Measurements from ENCODE around the gene VCL.
"Not testable (repeated sequence)": the region's sequence is repeated elsewhere in the genome, so short reads cannot be mapped to it uniquely, and the experiment has no call there.

Gene VCL

GRCh38 chr10:74036474-74036873 is 38.6 kb downstream of the VCL start:
- DNase-seq, result no peak

- peak in 7 of 58 donors; percentile 1 to 19 (median 5) for DNase-seq
Measured at GRCh38 chr10:74039561-74040145, 41.7 kb downstream of the VCL start.

DNA sequence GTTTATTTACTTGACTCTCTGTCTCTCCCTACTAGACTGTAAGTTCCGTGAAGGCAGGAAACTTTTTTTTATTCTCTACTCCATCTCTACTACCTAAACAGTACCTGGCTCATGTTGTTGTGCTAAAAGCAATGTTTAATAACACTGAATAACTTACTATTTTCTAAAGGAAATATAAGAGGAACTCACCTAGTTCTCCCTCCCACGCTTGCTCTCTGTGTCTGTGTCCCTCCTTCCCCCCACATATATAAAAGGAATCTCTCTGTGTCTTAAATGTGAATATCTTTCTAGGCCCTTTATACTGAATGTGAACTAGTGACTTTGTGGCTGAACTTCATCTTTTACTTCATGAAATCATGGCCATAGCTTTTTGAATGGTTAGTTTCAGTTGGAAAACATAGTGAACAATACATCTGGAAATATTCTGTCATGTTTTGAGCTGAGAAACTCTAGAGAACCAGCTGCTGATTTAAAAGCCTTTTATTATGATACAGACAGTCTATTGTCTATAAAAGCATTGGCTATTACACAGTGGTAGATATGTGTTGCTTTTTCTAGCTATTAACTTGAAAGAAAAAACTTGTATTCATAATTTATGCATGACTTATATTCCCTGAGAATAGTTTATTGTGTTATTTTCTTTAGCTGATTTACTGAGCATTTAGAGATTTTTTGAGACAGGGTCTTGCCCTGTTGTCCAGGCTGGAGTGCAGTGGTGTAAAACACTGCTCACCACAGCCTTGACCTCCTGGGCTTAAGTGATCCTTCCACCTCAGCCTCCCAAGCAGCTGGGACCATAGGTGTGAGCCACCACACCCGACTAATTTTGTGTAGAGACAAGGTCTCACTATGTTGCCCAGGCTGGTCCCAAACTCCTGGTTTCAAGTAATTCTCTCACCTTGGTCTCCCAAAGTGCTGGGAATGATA is 42.5 kb downstream of the VCL start:
- DNase-seq, result no peak

DNA sequence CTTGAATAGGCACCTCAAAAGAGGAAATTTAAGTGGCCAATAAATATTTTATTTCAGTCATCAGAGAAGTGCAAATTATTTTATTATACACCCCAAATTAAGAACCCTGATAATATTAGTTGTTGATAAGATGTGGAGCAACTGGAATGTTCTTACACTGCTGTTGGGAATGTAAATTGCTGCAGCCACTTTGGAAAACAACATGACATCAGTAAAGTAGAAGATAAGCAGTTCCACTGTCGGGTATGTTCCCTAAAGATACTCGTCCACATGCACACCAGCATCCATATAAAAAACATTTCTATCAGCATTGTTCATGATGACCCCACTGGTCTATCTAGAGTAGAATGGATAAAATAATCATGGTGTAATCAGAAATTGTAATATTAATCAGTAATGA is 46.5 kb downstream of the VCL start:
- DNase-seq, result no peak

- DNase-seq, result no peak
Measured at GRCh38 chr10:74047304-74047703, 49.4 kb downstream of the VCL start.

- DNase-seq, result no peak
Measured at GRCh38 chr10:74047871-74048270, 50.0 kb downstream of the VCL start.

GRCh38 chr10:74048433-74048832 is 50.5 kb downstream of the VCL start:
- no peak for DNase-seq

DNA sequence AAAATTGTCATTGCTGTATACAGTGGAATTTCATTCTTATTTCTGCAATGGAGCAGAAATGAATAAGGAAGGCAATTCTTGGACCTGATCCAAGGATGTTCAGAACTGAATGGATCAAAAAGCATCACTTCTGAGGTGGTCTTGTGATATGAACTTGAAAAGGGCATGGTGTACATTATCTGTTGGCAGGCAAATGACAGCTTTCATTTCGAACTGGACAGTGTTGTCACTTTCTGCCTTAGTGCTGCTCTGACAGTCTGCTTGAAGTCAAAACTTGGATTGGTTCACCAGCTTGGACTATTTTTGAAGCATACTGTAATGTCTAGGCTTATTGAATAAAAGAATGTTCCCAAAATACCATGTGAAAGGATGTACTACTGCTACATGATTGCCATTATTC is 52.0 kb downstream of the VCL start:
- peak in 1 of 58 donors; percentile 9 for DNase-seq

DNA sequence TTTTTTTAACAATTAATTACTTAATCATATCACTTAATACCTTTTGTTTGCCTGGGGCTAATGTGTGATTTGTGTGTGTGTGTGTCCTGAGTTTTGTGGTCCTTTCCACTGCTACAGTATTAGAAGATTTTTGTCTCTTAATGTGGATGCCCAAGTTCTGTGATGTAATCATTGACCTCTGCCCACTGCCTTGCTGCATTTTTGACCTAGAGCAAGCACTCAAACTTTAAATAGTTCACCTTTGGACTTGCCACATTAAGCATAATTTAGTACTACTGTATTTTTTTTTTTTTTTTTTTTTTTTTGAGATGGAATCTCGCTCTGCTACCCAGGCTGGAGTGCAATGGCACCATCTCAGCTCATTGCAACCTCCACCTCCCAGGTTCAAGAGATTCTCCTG is 52.7 kb downstream of the VCL start:
- no peak for DNase-seq

DNA sequence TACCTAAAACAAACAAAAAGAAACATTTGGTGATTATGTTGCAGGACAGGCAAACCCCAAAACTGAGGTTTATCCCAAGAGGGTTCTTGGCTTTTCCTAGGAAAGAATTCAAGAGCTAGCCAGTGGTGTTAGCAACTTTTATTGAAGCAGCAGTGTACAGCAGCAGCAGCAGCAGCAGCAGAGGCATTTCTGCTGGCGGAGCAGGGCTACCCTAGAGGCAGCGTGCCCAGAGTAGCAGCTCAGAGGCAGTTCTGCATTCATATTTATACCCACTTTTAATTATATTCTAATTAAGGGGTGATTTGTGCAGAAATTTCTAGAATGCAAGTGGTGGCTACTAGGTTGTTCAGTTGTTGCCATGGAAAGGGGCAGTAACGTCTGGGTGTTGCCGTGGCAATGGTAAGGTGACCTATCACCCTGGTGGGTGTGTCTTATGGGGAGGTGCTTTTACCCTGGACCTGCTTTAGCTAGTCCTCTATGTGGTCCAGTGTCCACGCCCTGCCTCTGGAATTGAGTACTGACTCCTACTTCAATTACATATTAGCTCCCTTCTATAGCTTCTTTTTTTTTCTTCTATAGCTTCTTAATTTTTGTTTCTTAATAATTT is 53.9 kb downstream of the VCL start:
- DNase-seq, result no peak

DNA sequence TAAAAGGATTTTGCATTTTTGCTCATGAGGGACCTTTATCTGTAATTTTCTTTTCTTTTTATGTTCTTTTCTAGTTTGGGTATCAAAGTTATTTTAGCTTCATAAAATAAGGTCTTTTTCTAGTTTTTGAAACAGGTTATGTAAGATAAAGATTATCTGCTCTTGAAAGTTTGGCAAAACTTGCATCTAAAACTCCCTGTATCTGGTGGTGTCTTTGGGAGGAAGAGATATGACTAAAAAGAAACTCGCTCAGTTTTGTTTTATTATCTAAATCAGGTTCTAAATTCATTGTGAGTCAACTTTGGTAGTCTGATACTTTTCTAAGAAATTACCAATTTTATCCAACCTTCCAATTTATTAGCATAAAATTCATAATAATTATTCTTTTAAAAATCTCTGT is 55.1 kb downstream of the VCL start:
- no peak for DNase-seq

DNA sequence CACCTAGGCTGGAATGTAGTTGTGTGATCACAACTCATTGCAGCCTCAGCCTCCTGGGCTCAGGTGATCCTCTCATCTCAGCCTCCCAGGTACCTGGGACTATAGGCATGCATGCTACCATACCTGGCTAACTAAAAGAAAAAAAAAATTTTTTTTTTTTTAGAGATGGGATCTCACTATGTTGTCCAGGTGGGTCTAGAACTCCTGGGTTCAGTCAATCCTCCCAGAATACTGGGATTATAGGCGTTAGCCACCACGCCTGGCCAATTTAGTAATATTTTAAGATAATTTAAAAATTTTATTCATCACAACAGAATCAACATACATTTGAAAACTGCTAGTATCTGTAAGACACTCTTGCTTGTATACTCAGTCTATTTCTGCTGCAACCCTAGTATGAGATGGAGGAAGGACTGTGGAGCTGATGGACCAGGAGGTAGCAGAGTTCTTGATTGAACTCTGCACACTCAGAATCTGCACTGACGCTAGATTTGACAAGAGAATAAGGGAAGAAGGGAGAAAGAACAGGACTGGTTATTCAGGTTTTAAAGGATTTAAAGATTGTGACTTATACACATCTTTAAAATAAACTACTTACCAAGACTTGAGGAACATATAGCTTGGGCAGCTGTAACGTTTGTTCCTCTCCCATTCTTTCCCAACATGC is 57.6 kb downstream of the VCL start:
- DNase-seq, result no peak

- DNase-seq, result no peak
Measured at GRCh38 chr10:74056050-74056818, 58.3 kb downstream of the VCL start.

- DNase-seq, result no peak
Measured at GRCh38 chr10:74058071-74058470, 60.2 kb downstream of the VCL start.

DNA sequence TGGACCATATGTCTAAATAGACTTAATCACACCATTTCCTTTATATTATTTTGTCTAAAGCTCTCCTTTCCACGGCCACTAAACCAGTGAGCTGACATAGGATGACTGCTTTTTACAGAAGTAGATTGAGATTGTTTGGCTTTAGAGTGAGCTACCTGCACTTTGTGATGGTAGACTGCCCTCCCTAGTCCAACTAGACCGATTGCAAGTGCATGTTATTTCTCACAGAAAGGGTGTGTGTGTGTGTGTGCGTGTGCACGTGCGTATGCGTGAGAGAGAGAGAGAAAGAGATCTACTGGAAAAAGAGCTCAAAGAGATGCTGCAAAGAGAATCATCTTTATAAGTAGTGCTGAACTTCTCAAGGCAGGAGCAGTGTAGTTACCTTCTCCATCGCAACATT is 60.7 kb downstream of the VCL start:
- DNase-seq, result no peak

GRCh38 chr10:74061104-74061503 is 63.2 kb downstream of the VCL start:
- DNase-seq, result no peak

DNA sequence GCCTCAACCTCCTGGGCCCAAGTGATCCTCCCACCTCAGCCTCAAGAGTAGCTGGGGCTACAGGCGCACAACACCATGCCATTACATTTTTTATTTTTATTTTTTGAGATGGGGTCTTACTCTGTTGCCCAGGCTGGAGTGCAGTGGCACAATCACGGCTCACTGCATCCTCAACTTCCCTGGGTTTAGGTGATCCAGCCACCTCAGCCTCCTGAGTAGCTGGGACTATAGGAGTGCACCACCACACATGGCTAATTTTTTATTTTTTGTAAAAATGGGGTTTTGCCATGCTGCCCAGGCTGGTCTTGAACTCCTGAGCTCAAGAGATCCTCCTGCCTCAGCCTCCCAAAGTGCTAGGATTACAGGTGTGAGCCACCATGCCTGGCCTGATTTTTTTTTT is 64.1 kb downstream of the VCL start:
- DNase-seq, result not testable (repeated sequence)

GRCh38 chr10:74063256-74063655 is 65.3 kb downstream of the VCL start:
- DNase-seq, result no peak

DNA sequence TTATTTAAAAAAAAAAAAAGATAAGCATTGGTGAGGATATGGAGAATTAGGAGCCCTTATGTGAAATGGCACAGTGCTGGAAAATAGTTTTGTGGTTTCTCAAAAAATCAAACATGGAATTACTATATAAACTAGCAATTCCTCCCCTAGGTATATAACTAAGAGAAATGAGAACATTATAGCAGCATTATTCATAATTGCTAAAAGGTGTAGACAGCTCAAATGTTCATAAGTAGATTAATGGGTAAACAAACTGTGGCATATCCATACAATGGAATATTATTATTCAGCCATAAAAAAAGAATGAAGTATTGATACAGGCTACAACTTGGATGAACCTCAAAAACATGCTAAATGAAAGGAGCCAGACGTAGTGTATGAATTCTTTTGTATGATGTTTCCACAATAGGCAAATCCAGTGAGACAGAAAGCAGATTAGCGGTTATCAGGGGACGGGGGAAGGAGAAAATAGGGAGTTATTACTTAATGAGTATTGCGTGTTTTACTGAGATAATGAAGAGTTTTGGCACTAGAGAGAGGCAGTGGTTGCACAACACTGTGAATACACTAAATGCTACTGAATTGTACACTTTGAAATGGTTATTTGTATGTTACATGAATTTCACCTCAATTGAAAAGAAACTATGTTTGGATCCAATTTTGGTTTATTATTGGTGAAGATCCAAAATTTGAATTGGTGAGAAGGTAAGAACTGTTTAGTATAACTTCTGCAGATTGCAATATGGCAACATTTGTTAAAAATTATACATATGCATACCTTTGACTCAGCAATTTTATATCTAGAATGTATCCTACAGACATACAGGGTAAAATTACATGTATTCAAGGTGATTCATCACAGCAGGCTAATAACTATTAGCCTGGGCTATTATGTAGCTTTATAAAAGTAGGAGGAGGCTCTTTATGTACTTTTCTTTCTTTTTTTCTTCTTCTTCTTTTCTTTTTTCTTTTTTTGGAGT is 69.7 kb downstream of the VCL start:
- no peak for DNase-seq

DNA sequence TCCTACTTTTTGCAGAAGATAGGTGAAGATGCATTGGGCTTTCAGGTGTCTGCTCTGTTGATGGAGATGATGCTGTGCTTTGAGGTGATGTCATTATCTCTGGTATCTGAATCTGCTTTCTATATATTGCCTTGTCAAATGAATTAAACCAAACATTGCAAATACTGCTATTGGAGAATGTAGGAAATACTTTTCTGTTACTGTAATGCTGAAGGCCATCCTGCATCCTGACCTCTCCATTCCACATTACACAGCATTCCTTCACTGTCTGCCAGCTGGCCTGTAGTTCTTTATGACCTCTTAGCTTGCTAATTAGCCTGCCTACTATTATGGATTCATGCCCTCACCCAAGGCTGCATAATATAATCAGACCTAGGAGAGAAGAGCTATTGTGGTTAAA is 73.2 kb downstream of the VCL start:
- DNase-seq, result peak in 1 of 58 donors; percentile 0

Data from anterior cingulate cortex (tissue), 58 donors.